Left renal pelvis (tissue), 4 donors: ENCODE data around the gene ANKRD61. TPM values are rescaled to one million over a fixed set of nuclear protein-coding genes. Genes with fewer than 3 reads are reported as not detected.
"Not testable (repeated sequence)": the region's sequence is repeated elsewhere in the genome, so short reads cannot be mapped to it uniquely, and the experiment has no call there.

Source experiments
- DNase-seq, 4 donors: peaks; one replicate each; pipeline ENCODE4 v3.0.0-alpha.2; 2013; ENCODE audit warnings: low read depth in 4 of 4, low spot score in 3 of 4
- polyA plus RNA-seq, 4 donors: library from polyadenylated mRNA; unstranded; fragments of 120-200 nt; gene quantifications; one replicate each; pipeline ENCODE4 v1.2.1, GENCODE V29; 2013; ENCODE audit not compliant: insufficient read length in 4 of 4

The ANKRD61 gene
- polyA plus RNA-seq, 4 donors, result 0.64 to 2.8 (median 1.5) TPM

DNA sequence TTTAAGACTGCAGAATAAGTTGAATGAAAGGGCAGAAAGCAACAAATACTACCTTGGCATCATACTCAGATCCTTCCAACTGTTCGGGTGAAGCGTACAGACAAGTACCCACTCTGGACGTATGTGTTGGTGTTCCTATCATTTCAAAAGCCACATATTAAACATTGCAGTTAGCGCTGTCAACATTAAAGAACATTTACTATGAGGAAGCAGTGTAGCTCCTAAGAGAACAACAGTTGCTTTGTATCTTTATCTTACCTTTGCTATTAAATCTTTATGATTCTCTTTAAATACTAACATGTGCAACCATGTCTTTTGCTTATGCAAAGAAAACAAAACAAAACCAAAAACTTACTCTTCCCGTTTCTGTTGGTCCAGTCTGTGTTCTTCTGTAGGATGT is 2.6 kb upstream of the ANKRD61 start:
- DNase-seq, result no peak

GRCh38 chr7:6031567-6031966 is 391 bp downstream of the ANKRD61 start:
- no peak for DNase-seq

DNA sequence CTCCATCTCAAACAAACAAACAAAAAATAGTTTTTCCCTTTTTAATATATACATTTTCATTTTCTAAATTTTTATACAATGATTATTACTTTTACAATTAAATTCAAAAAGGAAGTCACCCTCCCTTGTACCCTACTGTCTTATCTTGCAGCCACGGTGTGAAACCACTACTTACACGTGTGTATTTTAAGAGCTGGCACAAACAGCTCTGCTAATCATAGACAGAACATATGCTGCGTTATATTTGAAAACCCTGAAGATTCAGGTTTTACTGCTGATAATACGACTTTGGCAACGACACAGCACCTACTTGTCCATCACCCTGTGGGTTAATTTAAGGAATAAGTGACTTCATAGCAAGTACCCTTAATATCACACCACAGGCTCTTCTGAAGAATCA is 991 bp downstream of the ANKRD61 start:
- DNase-seq, result no peak

- DNase-seq, result no peak
Measured at GRCh38 chr7:6032641-6033040, 1.5 kb downstream of the ANKRD61 start.

DNA sequence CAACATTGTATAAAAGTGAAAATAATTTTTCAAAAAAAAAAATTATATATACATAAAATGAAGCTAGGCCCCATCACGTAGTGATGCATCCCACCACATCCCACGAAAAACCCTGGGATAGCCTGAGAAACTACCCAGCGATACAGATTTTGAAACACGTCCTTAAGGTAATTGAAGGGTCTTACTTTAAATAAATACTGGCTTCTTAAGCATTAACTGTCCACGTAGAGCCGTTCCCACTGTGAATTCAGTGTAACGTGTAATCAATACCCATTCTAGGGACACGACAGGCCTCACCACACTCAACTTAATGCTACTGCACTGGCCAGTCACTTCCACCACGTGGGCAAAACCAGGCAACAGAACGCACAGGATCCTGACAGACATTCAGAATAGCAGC is 4.0 kb downstream of the ANKRD61 start:
- no peak for DNase-seq

- DNase-seq, result no peak
Measured at GRCh38 chr7:6035686-6036085, 4.5 kb downstream of the ANKRD61 start.

DNA sequence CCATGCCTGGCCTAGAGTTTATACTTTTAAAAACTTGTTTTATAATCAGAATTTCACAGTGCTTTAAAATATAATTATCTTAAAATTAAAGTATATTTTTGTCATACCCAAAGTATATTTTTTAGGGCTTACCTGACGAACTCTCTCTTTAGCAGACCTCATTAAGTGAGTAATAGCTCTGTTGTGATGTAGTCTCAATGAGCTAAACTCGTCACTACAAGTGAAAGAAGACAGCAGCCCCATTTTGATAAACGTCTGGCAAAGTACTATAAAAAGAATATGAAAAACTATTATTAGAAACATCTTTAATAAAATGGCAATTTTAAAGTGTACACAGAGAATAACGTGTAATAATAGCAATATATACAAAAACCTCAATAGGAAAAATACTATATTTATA is 18.6 kb downstream of the ANKRD61 start:
- no peak for DNase-seq

- not testable (repeated sequence) for DNase-seq
Measured at GRCh38 chr7:6051185-6051584, 20.0 kb downstream of the ANKRD61 start.

DNA sequence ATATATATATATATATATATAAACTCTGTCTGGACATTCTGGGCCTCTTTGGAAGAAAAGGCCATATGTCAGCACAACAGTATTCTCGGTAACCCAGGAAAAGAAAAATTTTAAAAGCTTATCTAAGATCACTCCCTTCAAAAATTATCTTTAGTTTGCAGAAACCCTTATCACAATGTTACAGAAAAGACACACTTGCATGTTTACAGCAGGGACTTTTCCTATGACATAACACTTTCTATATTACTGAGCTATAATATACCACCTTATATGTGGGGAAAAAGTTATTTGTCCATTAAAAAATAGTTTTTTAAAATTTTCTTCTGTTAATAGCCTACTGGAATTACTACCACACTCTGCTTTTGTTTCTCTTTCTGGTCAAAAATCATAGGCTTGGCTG is 25.4 kb downstream of the ANKRD61 start:
- no peak for DNase-seq

GRCh38 chr7:6057316-6058129 is 26.3 kb downstream of the ANKRD61 start:
- DNase-seq, result no peak

DNA sequence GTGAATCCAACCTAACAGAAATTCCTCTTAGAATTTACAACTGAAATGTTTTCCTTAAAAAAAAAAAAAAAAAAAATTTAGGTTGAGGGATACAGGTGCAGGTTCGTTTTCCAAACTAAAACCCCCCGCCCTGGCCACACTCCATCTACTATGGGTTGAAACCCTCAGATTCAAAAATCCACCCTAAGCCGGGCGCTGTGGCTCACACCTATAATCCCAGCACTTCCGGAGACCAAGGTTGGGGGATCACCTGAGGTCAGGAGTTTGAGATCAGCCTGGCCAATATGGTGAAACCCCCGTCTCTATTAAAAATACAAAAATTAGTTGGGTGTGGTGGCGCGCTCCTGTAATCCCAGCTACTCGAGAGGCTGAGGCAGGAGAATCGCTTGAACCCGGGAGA is 28.8 kb downstream of the ANKRD61 start:
- not testable (repeated sequence) for DNase-seq

DNA sequence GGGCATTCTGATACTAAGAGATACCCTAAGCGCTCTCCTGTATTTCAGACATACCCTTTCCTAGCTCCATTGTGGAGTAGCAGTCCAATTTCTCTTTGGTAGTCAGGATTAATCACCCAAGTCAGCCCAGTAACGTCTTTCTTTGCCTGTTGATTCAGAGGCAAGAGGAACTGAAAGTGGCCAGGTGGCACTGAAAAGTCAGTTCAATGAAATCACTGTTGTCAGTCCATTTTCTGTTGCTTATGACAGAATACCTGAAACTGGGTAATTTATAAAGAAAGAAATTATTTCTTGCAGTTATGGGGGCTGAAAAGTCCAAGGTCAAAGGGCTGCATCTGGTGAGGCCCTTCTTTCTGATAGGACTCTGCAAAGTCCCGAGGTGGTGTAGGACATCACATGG is 40.2 kb downstream of the ANKRD61 start:
- no peak for DNase-seq

- no peak for DNase-seq
Measured at GRCh38 chr7:6074612-6075380, 43.6 kb downstream of the ANKRD61 start.

GRCh38 chr7:6078548-6078947 is 47.4 kb downstream of the ANKRD61 start:
- DNase-seq, result no peak

DNA sequence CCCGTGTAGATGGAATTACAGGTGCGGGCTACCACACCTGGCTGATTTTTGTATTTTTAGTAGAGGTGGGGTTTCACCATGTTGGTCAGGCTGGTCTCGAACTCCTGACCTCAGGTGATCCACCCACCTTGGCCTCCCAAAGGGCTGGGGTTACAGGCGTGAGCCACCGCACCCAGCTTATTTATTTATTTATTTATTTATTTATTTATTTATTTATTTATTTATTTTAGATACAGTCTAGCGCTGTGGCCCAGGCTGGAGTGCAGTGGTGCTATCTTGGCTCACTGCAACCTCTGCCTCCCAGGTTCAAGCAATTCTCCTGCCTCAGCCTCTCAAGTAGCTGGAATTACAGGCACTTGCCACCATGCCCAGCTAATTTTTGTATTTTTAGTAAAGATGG is 51.9 kb downstream of the ANKRD61 start:
- not testable (repeated sequence) for DNase-seq

Other genes starting within 250 kb of the ANKRD61 start
- 10 to 100 TPM; 30.7 to 35.7 (median 35.0) TPM for gene RNF216, start 249.7 kb upstream of the ANKRD61 start, polyA plus RNA-seq
- under 1 TPM in 3 of 4 donors, not detected in 1; 0.29 to 0.87 (median 0.49) TPM for gene OCM, start 150.6 kb upstream of the ANKRD61 start, polyA plus RNA-seq
- 100 to 1,000 TPM in 1 of 4 donors, 10 to 100 TPM in 3; 85.9 to 101 (median 94.8) TPM for gene CCZ1, start 132.6 kb upstream of the ANKRD61 start, polyA plus RNA-seq
- gene RSPH10B, start 60.7 kb upstream of the ANKRD61 start, polyA plus RNA-seq, result 1 to 10 TPM in 1 of 4 donors, under 1 TPM in 2, not detected in 1; 0.22 to 1.6 (median 0.60) TPM
- gene PMS2, start 22.3 kb upstream of the ANKRD61 start, polyA plus RNA-seq, result 10 to 100 TPM; 15.8 to 23.6 (median 22.2) TPM
- 10 to 100 TPM; 11.7 to 27.1 (median 23.3) TPM for gene AIMP2, start 22.1 kb upstream of the ANKRD61 start, polyA plus RNA-seq
- gene EIF2AK1, start 27.8 kb downstream of the ANKRD61 start, polyA plus RNA-seq, result 100 to 1,000 TPM; 113 to 126 (median 120) TPM
- 10 to 100 TPM; 18.3 to 23.8 (median 20.4) TPM for gene USP42, start 73.6 kb downstream of the ANKRD61 start, polyA plus RNA-seq
- gene CYTH3, start 241.2 kb downstream of the ANKRD61 start, polyA plus RNA-seq, result 10 to 100 TPM; 32.9 to 47.1 (median 38.6) TPM